Choroid plexus epithelial cell (primary cell): ENCODE data around the gene PLA2G1B.

Experiments used
- DNase-seq: peaks from one replicate; pipeline ENCODE4 v3.0.0-alpha.2; 2010; ENCODE audit warnings: low read depth
- H3K4me3 ChIP-seq: 2 replicates; pipeline ENCODE4 v1.5.1; 2011; ENCODE audit warnings: low read depth, mild to moderate bottlenecking, control low read depth, low read length, moderate library complexity
- TF ChIP-seq, protein P1 (sequence below): conservative IDR thresholded peaks from 2 replicates; pipeline ENCODE4 v1.5.1; 2011; ENCODE audit warnings: low read depth, mild to moderate bottlenecking, control low read depth, inconsistent platforms, low read length, moderate library complexity

Gene PLA2G1B

DNA sequence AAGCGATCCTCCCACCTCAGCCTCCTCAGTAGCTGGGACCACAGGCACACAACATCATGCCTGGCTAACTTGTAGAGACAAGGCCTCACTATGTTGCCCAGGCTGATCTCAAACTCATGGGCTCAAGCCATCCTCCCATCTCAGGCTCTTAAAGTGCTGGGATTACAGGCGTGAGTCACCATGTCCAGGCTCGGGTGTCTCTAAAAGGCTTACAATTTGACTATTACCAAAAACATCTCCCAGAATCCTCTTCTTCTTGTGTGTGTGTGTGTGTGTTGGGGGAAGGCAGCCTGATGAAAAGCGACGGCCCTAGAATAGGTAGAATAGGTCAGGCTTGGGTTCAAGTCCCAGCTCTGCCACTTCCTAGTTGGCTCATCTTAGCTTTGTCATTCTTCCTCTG, 24.5 kb upstream of the PLA2G1B start:
- no peak overlapping the region for H3K4me3 ChIP-seq
- peak; percentile 27 for DNase-seq
- TF ChIP-seq, protein P1, sequence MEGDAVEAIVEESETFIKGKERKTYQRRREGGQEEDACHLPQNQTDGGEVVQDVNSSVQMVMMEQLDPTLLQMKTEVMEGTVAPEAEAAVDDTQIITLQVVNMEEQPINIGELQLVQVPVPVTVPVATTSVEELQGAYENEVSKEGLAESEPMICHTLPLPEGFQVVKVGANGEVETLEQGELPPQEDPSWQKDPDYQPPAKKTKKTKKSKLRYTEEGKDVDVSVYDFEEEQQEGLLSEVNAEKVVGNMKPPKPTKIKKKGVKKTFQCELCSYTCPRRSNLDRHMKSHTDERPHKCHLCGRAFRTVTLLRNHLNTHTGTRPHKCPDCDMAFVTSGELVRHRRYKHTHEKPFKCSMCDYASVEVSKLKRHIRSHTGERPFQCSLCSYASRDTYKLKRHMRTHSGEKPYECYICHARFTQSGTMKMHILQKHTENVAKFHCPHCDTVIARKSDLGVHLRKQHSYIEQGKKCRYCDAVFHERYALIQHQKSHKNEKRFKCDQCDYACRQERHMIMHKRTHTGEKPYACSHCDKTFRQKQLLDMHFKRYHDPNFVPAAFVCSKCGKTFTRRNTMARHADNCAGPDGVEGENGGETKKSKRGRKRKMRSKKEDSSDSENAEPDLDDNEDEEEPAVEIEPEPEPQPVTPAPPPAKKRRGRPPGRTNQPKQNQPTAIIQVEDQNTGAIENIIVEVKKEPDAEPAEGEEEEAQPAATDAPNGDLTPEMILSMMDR: no peak

DNA sequence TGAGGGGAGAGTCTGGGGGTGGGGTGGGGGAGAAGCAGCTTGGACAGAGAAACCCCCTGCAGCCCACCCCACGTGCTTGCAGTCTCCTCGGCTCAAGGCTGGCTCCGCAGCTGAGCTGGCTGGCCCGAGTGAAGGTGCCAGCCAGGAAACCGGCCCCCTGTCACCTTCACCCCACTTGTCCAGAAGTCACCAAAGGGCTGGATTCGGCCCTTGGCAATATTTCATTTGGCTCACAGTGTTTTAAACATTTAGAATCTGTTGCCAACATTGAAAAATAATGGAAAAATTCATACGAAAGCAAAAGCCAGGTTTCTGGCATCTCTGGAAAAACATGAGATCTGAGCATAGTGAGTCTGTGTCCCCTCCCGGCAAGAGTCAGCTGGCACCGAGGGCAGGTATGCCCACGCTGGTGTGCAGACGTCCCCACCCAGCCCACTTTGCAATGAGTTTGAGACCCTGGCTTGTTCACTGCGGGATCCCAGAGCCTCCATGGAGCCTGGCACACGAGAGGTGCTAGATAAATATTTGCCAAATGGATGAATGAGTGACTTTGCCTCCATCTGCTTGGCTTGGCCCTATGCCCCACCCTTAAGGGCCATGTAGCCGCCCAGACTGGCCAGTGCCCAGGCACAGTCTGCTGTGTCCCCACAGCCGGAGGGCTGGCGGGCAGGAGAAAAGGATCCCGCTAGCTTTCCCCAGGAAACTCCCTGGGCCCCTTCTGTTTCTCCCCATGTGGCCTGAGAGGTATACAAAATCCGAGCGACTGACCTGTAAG, 23.2 kb upstream of the PLA2G1B start:
- DNase-seq: no peak
- TF ChIP-seq, protein P1: no peak
- H3K4me3 ChIP-seq: no peak overlapping the region

DNA sequence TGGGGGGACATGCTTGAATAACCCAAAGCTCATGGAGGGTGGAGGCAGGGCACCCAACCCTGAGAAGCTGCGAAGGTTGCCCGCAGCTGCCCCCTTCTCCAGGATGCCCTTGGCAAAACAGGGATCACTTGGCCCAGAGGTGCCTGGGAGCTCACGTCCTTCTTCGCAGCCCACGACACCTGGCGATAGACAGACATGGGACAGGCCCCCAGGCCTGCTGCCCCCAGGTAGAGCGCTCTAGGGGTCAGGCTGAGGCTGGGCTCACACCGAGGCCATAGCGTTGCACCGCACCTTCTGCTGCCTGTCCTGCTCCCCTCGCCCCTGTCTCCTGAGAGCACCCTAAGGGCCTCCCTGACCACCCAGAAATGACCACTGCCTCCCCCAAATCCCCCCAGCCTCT, 20.2 kb upstream of the PLA2G1B start:
- TF ChIP-seq, protein P1: no peak
- H3K4me3 ChIP-seq: no peak overlapping the region
- DNase-seq: no peak

DNA sequence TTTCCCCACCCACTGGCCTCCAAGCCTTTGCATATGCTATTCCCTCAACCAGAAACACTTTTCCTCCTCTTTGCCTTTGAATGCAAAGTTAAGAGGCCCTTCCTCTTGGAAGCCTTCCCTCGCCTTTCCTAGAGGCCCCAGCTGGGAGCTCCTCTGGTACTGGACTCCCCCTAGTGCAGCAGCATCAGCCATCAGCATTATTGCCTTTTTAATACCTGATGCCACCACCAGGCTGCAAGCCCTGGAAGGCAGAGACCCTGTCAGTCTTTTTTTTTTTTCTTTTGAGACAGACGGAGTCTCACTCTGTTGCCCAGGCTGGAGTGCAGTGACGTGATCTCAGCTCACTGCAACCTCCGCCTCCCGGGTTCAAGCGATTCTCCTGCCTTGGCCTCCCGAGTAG, 19.1 kb upstream of the PLA2G1B start:
- H3K4me3 ChIP-seq: no peak overlapping the region
- no peak for DNase-seq
- TF ChIP-seq, protein P1: peak; percentile 22

DNA sequence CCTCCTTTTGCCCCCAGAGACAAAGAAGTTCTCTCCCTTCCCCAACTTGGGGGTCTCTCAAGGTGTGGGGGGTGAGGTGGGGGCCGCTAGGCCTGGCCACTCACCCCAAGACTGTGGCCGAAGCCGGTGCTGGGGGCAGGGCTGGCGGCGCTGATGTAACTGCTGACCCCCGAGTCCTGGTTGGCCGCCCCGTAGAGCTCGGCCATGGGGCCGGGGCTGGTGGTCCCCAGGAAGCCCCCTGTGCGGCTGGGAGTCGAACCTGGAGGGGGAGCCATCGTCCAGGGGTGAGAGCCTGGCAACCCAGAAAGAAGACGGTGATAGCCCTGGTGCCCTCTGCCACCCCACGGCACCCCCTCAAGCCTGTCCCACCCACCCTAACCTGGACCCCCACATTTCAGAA, 18.5 kb upstream of the PLA2G1B start:
- DNase-seq: no peak
- no peak overlapping the region for H3K4me3 ChIP-seq
- TF ChIP-seq, protein P1: no peak

DNA sequence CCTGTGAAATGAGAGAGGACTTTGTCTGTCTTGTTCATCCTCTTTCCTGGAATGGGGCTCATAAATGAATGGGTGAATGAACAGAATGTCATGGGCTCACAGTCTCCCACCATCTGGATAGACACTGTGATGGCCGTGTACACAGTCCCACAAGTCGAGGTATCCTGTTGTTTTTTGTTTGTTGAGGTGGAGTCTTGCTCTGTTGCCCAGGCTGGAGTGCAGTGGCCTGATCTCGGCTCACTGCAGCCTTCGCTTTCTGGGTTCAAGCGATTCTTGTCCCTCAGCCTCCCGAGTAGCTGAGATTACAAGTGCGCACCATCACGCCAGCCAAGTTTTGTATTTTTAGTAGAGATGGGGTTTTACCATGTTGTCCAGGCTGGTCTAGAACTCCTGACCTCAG, 16.1 kb upstream of the PLA2G1B start:
- TF ChIP-seq, protein P1: no peak
- H3K4me3 ChIP-seq: no peak overlapping the region
- no peak for DNase-seq

DNA sequence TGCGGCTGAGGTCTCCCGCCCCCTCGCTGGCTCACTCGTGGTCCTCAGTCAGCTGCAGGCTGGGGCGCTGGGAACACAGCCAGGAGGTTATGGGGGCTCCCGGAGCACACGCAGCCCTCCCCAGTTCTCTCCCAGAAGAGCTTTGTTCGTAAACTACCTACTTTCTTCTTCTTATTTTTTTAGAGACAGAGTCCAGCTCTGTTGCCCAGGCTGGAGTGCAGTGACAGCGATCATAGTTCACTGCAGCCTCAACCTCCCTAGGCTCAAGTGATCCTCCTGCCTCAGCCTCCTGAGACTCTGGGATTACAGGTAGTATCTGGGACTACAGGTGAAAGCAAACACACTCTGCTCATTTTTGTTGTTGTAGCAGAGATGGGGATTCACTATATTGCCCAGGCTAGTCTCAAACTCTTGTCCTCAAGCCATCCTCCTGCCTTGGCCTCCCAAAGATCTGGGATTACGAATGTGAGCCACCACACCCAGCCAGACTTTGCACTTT, 15.5 kb upstream of the PLA2G1B start:
- TF ChIP-seq, protein P1: no peak
- no peak for DNase-seq
- no peak overlapping the region for H3K4me3 ChIP-seq
